Peyer's patch (tissue), 4 donors: ENCODE data around the gene AOAH.

ENCODE experiments used
- CTCF ChIP-seq, 6 experiments: fragments of 450-650 bp in 4 of 6; fragments of 200-600 bp in 2 of 6; sonication (generic) in 1 of 6; IDR thresholded peaks; one replicate each; pipeline ENCODE4 v1.5.1; 2017 to 2019; ENCODE audit warnings: antibody characterized with exemption in 6 of 6, mild to moderate bottlenecking in 3 of 6, moderate library complexity in 1 of 6
- POLR2A ChIP-seq, 2 donors: fragments of 450-650 bp; IDR thresholded peaks; one replicate each; pipeline ENCODE4 v1.5.1; 2017; ENCODE audit warnings: antibody characterized with exemption in 2 of 2, mild to moderate bottlenecking in 2 of 2, moderate library complexity in 2 of 2

GRCh38 chr7:36564489-36564888 is 159.8 kb downstream of the AOAH start:
- TF ChIP-seq CTCF (IDR thresholded peaks at IDR 0.05) (no peak), POLR2A (IDR thresholded peaks at IDR 0.05) (no peak)
